ENCODE data around the gene DCDC2.

DNA sequence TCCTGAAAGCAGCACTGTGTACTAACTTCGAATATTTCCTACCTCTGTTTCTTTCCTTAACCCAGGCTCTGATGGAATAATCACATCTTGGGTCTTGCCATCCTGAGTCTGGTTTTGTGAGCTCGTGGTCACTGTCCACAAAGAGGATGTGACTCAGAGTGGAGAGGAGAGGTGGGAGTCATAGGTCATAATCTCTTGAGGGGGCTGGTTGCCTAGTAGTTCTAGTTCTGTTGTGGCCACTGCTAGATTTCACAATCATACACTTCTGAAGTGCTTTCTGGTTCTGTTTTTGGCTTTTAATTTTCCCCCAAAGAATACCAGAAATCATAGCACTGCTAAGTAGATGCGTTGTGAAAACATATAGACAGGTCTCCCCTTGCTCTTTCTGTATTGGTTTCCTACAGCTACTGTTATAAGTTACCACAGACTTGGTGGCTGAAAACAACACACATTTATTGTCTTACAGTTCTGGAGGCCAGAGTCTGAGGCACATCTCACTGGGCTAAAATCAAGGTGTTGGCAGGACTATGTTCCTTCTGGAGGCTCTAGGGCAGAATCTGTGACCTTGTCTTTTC is 129.1 kb downstream of the DCDC2 start:
- TF ChIP-seq JUND (IDR thresholded peaks at IDR 0.05) (no peak), CTCF (IDR thresholded peaks at IDR 0.05; ENCODE audit: low read depth, low read length, missing input control) (no peak), RAD21 (IDR thresholded peaks at IDR 0.05) (no peak), MAX (IDR thresholded peaks at IDR 0.05) (no peak)
- TF ChIP-seq, protein P1, sequence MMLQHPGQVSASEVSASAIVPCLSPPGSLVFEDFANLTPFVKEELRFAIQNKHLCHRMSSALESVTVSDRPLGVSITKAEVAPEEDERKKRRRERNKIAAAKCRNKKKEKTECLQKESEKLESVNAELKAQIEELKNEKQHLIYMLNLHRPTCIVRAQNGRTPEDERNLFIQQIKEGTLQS (IDR thresholded peaks at IDR 0.05) = no peak

Measured in liver (tissue), 3 donors.